Measurements from ENCODE around the gene EFCAB6. TPM values are rescaled to one million over a fixed set of nuclear protein-coding genes. Genes with fewer than 3 reads are reported as not detected.

EFCAB6 gene
- total RNA-seq, 1 experiment from 2014 or later, result 2.5 TPM

DNA sequence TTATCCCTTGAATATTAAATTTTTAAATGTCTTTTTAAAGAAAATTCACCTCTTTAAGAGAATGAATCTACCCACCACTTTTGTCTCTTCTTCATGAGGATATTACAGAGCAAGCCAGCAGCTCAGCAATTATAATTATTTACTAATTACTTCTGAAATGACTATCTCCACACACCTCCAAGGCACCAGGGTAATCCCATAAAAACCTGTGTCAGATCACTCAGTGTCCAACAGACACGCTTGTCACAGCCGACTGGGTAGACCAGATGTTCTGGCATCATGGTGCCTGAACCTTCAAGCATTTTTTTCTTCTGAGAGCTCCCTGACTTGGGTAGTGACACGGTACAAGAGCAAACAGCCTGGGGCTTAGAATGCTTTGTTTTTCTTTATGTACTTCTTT lies 61.4 kb downstream of the EFCAB6 start:
- Histone ChIP-seq H3K27ac (no peak overlapping the region), H3K9me2 (ENCODE audit: insufficient read depth) (no peaks in the 10 kb centered on the region), H3F3A (ENCODE audit: insufficient read depth, low read depth) (no peaks in the 10 kb centered on the region), H3K4me3 (no peak overlapping the region), H3K36me3 (ENCODE audit: low read depth) (no peaks in the 10 kb centered on the region), H3K4me2 (no peak overlapping the region), H4K20me1 (ENCODE audit: insufficient read depth) (peaks cover 3% of the 10 kb centered on the region; the same call in 1 of the 2 replicates), H3K27me3 (ENCODE audit: insufficient read depth, low read depth) (peaks cover 98% of the 10 kb centered on the region), H3K79me2 (ENCODE audit: low read depth) (no peaks in the 10 kb centered on the region), H3K4me1 (replicated peaks; ENCODE audit: insufficient read depth) (no peaks in the 10 kb centered on the region), H2AFZ (no peak overlapping the region), H3K9me3 (ENCODE audit: insufficient read depth, low read depth) (no peaks in the 10 kb centered on the region)
- BruUV-seq (replicated peaks), result no TSS peak
- intact Hi-C loops (cut with micrococcal nuclease; ENCODE audit: unreplicated experiment), result no loop called here
- POLR2A ChIA-PET (ENCODE audit: unreplicated experiment), result no interaction called here
- CTCF ChIA-PET, result interaction anchor here (0.5 kb wide), 1 partner anchor 400 kb away, joined by 13 read pairs; no protein-coding TSS in a partner anchor
- DNase-seq, result no peak
- no peak for TF ChIP-seq CTCF (conservative IDR thresholded peaks at IDR 0.05)
- no peak for TF ChIP-seq EZH2 (IDR thresholded peaks at IDR 0.05; ENCODE audit: low read depth)

DNA sequence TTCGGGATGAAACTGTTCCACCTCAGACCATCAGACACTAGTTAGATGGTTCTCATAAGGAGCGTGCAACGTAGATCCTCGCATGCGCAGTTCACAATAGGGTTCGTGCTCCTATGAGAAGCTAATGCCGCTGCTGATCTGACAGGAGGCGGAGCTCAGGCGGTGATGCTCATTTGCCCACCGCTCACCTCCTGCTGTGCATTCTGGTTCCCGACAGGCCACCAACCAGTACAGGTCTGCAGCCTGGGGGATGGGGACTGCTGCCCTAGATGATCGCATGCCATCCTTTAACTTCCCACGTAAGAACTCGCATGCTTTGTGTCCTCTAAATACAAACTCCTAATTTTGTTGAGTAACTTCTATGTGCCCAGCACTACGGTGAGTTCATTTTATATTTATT lies 62.6 kb downstream of the EFCAB6 start:
- H4K20me1 ChIP-seq (ENCODE audit: insufficient read depth), result no peaks in the 10 kb centered on the region
- TF ChIP-seq EZH2 (IDR thresholded peaks at IDR 0.05; ENCODE audit: low read depth), result no peak
- TF ChIP-seq CTCF (conservative IDR thresholded peaks at IDR 0.05), result no peak
- H3K27ac ChIP-seq, result no peak overlapping the region
- no peak overlapping the region for H3K4me3 ChIP-seq
- no peaks in the 10 kb centered on the region for H3K9me3 ChIP-seq (ENCODE audit: insufficient read depth, low read depth)
- H3K27me3 ChIP-seq (ENCODE audit: insufficient read depth, low read depth), result peaks cover 98% of the 10 kb centered on the region
- no peaks in the 10 kb centered on the region for H3F3A ChIP-seq (ENCODE audit: insufficient read depth, low read depth)
- CTCF ChIA-PET, result no interaction called here
- intact Hi-C loops (cut with micrococcal nuclease; ENCODE audit: unreplicated experiment), result no loop called here
- no peaks in the 10 kb centered on the region for H3K4me1 ChIP-seq (replicated peaks; ENCODE audit: insufficient read depth)
- H3K36me3 ChIP-seq (ENCODE audit: low read depth), result no peaks in the 10 kb centered on the region
- no TSS peak for BruUV-seq (replicated peaks)
- H3K9me2 ChIP-seq (ENCODE audit: insufficient read depth), result no peaks in the 10 kb centered on the region
- POLR2A ChIA-PET (ENCODE audit: unreplicated experiment), result interaction anchor here (0.7 kb wide), 1 partner anchor 62 kb away, joined by 5 read pairs; no protein-coding TSS in a partner anchor
- H2AFZ ChIP-seq, result no peak overlapping the region
- DNase-seq, result no peak
- no peak overlapping the region for H3K4me2 ChIP-seq
- H3K79me2 ChIP-seq (ENCODE audit: low read depth), result no peaks in the 10 kb centered on the region

DNA sequence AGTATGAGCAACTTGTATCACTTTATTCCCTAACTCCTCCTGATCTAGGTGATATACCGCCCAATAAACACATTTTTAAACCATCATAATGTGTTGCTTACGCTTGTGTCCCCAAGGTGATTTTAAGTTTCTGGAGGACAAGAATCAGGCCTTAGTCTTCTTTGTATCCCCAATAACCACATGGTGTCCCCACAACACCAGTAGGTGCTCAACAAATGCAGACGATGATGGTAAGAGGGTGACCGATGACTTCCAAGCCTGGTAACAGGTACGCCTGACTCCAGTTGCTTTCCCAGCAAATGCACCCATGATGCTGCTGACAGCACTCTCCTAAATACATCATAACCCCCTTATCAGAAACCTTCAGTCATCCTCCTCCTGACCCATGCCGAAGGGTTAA lies 64.2 kb downstream of the EFCAB6 start:
- no peak overlapping the region for H3K4me2 ChIP-seq
- no peaks in the 10 kb centered on the region for H4K20me1 ChIP-seq (ENCODE audit: insufficient read depth)
- H3K9me3 ChIP-seq (ENCODE audit: insufficient read depth, low read depth), result no peaks in the 10 kb centered on the region
- DNase-seq, result no peak
- no peaks in the 10 kb centered on the region for H3K36me3 ChIP-seq (ENCODE audit: low read depth)
- no peaks in the 10 kb centered on the region for H3K79me2 ChIP-seq (ENCODE audit: low read depth)
- CTCF ChIA-PET, result no interaction called here
- intact Hi-C loops (cut with micrococcal nuclease; ENCODE audit: unreplicated experiment), result no loop called here
- TF ChIP-seq CTCF (conservative IDR thresholded peaks at IDR 0.05) (no peak), EZH2 (IDR thresholded peaks at IDR 0.05; ENCODE audit: low read depth) (no peak)
- peaks cover 98% of the 10 kb centered on the region for H3K27me3 ChIP-seq (ENCODE audit: insufficient read depth, low read depth)
- BruUV-seq (replicated peaks), result no TSS peak
- H3F3A ChIP-seq (ENCODE audit: insufficient read depth, low read depth), result no peaks in the 10 kb centered on the region
- no peak overlapping the region for H3K27ac ChIP-seq
- no peaks in the 10 kb centered on the region for H3K9me2 ChIP-seq (ENCODE audit: insufficient read depth)
- H2AFZ ChIP-seq, result no peak overlapping the region
- POLR2A ChIA-PET (ENCODE audit: unreplicated experiment), result no interaction called here
- H3K4me1 ChIP-seq (replicated peaks; ENCODE audit: insufficient read depth), result no peaks in the 10 kb centered on the region
- H3K4me3 ChIP-seq, result no peak overlapping the region

All from PC-9 (cell line).